Activated T-cell treated with anti-CD3 and anti-CD28 coated beads for 24 hours (primary cell): ENCODE results near the gene DDX39B.
"Not testable (repeated sequence)": the region's sequence is repeated elsewhere in the genome, so short reads cannot be mapped to it uniquely, and the experiment has no call there.

Experiments used
- DNase-seq: peaks from one replicate; pipeline ENCODE4 v3.0.0-alpha.2; 2020; ENCODE audit warnings: low read depth

DDX39B gene

DNA sequence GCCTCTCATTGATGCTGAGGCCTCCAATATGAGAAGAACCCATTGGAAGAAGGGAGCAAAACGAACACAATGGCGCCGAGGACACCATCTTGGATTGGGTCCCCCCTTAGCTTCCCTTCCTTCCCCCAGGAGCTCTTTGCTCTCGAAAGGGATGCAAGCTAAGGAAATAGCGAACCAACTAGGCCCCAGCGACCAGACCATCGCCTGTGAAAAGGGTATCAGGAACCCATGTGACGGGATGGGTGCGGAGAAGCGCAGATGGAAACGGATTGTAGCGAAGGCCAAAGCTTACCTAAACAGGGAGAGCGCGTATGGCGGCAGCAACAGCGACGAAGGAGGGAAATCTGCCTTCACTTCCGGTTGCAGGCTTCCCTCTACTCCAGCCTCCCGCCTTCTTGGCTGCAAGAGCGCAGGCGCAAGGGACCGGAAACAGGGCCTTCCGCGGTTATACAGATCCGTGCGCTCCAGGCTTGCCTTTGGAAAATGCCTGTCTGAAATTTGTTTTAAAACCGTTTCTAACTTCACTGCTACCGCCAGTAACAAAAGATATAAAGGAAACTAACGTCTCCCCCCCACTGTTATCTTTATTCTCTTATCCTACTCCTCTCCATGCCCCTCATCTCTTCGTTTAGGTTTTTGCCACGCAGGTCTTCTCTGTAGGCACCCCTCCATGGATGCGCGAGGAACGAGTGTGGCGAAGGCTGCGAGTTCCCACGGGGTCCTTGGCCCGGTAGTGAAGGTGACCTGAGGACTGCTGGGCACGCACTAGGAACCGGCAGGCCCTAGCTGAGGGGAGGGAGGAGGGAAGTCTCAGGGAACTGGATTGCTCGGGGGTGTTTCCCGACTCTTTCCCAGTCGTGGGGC lies at the start of gene DDX39B:
TSS of gene DDX39B (minus strand) at position 346 of the 864 bp plus-strand sequence. CDS start 1,471 bp downstream, outside the sequence.
- DNase-seq = peak; percentile 91

DNA sequence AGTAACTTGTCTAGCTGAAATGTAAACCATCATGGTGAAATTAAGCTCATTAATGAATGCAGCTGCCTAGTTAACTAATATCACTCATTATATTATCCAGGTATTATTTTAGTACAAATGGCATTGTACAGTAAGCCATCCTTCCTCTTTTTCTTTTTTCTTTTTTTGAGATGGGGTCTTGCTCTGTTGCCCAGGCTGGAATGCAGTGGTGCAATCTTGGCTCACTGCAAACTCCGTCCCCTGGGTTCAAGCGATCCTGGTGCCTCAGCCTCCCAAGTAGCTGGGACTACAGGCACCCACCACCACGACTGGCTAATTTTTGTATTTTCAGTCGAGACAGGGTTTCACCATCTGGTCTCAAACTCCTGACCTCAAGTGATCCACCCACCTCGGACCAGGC lies 48.9 kb upstream of the DDX39B start:
- DNase-seq = not testable (repeated sequence)

DNA sequence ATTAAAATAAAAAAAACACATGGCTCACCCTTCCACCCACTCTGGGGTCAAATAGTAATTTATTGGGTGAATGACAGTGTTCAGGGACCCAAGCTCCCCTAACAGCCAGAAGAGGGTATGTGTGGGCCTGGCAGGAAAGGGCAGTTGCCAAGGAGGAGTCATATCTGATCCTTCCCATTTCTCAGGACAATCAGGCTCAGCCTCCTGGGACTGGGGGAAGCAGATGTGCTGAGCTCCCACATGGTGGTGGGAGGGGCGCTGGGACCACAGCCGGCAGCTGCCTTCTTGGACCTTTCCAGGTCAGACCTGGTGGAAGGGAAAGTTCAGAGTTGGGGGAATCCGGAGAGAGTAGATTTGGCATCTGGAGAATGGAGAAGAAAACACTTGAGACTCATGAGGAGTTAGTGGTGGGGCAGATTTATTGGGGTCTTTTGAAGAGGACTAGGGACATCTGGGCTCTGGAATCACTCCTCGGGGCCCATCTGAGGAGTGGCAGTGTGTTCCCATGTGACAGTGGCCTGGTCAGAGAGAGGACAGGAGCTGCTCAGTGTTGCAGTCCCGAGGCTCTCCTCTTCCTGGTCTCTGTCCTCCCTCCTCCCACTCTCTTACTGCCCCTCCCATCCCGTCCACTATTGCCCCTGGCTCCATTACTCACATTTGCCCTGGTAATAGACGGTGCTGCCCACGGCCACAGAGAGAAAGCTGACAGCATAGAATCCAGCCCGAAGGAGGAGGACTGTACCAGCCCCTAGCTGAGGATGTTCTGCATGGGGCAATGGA lies 47.3 kb upstream of the DDX39B start:
- DNase-seq = no peak

DNA sequence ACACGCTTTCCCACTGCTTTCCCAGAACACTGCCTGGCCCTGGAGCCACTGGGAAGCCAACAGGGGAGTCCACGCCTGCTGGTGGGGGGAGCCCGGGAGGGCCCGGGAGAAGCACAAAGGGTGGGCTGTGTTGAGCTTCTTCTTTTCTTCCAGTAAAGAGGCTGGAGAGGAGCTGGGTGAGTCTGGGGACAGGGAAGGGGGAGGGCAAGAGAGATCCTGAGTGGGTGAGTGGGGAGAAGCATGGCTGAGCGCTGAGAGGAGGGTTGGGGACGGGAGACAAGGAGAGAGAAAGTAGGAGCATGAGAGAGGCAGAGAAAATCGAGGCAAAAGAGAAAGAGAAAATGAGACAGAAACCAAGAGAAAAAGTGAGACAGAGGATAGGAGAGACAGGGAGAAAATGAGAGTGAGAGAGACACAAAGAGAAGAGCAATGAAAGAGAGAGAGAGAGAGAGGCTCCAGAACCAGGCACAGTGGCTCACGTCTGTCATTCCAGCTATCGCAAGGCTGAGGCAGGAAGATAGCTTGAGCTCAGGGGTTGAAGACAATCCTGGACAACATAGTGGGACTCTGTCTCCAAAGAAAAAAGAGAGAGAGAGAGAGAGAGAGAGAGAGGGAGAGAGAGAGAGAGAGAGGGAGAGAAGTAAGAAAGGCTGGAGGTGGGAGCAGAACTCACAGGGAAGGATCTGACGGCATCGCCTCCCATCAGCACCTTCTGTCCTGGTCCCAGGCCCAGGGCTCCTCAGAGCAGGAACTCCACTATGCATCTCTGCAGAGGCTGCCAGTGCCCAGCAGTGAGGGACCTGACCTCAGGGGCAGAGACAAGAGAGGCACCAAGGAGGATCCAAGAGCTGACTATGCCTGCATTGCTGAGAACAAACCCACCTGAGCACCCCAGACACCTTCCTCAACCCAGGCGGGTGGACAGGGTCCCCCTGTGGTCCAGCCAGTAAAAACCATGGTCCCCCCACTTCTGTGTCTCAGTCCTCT lies 46.3 kb upstream of the DDX39B start:
- DNase-seq = no peak

DNA sequence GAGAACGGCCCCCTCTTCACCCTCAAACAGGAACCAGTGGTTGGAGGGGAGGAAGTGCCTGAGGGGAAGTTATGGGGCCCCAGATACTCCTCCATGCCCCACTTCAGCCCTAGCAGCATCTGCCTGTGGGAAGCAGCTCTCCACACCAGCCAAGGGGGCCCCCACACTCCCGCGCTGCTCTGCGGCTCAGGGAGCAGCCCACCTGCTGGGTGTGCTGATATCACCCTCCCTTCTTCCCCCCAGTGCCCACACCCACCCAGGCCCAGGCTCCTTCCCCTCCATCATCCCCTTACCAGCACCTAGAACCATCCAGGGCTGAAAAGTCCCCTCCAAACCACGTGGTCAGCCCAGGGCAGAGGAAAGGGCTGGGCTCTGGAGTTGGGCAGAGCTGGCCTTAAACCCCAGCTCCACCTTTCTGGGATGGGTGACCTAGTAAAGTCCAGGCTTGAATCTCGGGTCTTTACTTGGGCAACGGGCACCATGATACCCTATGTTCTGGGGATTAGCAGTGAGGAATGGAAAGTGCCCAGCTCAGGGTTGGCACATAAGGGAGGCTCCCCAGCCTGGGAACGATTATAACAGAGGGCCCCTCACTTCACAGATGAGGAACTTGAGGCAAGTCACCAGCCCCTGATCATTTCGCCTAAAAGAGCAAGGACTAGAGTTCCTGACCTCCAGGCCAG lies 44.9 kb upstream of the DDX39B start:
- no peak for DNase-seq

DNA sequence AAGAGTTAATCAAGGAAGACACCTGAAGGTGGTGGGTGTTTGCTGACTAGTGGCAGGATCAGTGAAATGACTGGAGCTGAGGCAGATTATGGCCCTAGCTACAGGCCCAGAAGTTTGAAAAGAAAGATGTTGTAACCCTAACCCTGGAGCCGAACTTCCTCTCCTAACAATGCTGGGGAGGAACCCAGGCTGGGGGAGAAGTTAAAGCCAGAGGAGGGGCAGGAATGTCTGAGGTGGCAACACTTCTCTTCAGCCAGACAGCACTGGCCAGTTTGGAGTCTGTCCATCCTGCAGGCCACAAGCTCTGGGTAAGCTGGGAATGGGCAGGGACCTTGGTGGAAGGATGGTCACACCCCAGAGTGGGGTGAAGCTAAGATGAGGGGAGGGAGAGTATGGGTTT lies 44.2 kb upstream of the DDX39B start, which contains the start of gene LST1:
TSS of gene LST1 (plus strand) at position 270 of the 400 bp plus-strand sequence. CDS start 1,023 bp downstream, outside the sequence.
- no peak for DNase-seq

DNA sequence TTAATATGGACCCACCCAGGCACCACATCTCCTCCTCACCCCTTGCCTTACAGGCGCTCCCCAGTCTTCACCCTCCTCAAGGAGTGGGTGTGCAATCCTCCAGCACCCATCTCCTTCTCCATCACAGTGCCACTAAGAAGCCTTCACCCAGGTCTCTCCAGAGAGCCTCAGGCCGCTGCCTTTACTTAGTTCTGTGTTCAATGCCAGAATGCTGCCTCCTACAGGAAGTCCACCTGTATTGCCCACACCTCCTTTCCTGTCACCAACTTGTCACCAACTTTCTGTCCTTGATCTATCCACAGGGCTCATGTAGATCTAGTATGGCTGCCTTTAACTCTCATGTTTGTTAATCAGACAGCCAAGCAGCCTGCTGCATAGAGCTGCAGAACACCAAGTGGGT lies 43.7 kb upstream of the DDX39B start:
- no peak for DNase-seq

DNA sequence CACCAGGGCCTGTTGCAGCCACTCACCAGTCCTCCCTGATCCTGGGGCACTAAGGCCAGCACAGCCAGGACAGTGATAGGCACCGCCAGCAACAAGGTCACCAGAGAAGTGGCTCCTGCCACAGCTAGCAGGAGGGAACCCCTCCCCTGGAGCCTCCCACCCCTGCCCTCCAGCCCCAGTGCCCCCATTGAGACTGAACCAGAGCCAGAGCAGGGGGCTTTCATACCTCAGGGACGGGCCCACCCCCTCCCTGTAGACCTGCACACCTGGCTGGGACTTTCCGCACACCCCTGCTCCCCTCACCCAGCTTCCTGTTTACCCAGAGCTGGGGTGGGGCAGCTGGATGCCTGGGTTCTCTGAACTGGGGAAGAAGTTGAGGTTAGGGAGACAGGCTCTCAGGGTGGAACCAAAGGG lies 40.4 kb upstream of the DDX39B start, which contains the start of gene LTB:
TSS of gene LTB (minus strand) at position 195 of the 414 bp plus-strand sequence. CDS start at position 188, 7 bp downstream.
- no peak for DNase-seq

DNA sequence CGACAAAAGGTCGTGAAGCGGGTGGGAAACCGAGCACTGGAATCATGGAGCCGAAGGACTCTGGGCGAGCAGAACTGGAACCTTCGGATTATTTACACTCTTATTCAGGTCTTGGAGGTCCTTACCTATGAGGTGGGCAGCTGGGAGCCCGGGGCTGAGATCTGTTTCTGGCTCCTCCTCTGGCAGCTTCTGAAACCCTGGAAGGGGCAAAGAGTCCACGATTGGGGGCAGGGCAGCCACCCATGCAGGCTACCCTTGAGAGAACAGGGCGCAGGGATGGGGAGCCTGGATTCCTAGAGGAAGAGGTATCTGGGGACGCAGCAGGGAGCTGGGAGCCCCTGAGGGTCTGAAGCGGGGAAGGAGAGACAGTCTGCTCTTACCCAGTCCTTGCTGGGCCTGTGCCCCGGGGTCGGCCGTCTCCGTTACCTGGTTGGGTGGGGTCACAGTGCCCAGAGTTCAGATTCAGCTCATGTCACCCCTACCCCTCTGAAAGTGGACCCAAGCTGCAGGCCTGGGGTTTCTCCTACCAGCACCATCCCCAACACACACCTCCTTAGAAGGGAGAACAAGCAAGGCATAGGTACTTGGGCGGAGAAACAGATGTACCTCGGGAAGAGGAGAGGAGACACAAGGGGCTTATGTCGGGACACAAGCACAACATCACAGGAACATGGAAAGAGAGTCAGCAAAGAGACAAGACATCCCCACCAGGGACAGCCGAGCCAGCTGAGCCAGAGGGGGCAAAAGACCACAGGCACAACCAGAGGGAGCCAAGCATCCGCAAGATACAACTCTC lies 39.8 kb upstream of the DDX39B start:
- no peak for DNase-seq

DNA sequence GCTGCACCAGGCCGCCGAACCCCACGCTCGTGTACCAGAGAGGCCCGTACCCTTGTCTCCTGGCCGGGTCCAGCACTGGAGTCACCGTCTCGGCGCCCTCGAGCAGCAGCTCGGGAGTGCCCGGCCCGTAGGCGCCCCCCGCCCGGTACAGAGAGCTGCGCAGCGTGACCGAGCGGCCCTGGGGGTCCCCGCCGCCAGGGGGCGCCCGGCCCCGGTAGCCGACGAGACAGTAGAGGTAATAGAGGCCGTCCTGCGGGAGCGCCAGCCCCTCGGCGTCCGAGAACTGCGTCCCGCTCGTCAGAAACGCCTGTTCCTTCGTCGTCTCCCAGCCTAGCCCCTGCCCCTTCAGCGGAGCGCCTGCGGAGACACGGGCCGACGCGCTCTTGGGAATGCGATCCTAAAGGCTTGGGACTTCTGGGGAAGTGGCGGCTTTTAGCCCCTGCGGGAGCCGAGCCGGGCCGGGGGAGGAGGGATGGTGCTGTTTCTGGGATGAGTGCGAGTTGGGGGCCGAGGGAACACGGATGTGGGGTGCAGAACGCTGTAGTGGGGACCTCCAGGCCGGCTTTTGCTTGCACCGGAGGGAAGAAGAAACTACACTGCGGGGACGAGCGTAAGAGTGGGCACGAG lies 39.1 kb upstream of the DDX39B start:
- peak; percentile 83 for DNase-seq

DNA sequence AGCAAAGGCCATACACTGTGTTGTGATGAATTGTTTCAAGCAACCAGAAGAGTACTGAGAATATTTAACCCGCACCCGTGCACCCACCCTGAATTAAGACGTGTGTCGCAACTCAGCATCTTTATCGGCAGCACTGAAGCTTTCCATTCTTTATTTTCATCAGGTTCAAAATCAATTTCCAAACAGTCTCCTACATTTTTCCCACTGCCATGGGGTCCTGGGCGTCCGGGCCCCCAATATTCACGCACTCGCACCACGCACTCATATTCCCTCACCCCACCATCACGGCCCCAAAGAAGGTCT lies 38.6 kb upstream of the DDX39B start:
- DNase-seq = no peak

DNA sequence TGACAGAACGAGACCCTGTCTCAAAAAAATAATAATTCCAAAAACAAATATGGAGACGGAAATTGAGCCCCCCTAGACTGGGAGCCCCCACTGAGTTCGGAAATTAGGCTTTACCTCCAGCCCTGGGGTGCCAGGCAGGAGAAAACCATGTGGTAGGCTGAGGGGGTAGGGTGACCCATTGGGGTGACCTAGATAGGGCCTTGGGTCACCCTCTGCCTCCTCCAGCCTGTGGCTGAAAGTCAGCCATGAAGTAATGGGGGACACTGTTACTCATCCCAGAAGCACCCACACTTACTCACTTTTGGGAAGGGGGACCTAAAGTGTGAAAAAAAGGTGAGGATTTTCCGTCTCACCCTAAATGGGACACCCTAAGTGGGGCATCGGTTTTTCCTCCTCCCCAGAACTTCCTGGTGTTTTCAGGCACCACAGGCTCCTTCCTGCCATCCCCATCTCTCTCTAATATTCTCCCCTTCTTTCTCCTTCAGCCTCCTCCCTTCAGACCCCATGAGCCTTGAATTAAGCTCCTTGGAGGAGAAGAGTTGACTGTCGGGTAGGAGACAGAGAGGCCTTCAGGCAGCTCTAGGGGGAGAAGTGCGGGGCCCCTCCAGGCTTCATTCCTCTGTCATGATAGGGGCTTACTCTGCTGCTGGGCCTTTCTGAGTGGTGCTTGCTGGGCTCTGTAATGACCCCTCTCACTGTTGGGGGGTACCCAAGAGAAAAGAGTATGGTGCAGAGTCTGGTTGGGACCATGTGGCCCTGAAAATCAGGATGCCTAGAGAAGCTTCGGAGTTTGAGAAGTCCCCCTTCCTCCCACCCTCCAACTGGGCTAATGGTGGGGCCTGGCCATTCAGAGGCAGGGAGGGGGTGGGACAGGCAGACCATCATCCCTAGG lies 38.0 kb upstream of the DDX39B start:
- no peak for DNase-seq

DNA sequence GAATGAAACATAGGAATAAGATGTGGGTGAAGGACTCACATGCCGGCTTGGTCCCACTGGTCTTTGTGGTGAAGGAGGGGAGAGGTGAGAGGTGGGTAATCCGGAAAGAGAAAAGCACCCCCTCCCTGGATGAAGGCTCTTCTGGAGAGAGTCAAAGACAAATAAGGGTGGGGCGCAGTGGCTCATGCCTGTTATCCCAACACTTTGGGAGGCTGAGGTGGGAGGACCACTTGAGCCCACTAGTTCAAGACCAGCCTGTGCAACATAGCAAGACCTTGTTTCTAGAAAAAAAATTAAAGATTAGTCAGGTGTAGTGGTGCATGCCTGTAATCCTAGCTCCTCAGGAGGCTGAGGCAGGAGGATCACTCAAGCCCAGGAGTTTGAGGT lies 37.3 kb upstream of the DDX39B start:
- no peak for DNase-seq

DNA sequence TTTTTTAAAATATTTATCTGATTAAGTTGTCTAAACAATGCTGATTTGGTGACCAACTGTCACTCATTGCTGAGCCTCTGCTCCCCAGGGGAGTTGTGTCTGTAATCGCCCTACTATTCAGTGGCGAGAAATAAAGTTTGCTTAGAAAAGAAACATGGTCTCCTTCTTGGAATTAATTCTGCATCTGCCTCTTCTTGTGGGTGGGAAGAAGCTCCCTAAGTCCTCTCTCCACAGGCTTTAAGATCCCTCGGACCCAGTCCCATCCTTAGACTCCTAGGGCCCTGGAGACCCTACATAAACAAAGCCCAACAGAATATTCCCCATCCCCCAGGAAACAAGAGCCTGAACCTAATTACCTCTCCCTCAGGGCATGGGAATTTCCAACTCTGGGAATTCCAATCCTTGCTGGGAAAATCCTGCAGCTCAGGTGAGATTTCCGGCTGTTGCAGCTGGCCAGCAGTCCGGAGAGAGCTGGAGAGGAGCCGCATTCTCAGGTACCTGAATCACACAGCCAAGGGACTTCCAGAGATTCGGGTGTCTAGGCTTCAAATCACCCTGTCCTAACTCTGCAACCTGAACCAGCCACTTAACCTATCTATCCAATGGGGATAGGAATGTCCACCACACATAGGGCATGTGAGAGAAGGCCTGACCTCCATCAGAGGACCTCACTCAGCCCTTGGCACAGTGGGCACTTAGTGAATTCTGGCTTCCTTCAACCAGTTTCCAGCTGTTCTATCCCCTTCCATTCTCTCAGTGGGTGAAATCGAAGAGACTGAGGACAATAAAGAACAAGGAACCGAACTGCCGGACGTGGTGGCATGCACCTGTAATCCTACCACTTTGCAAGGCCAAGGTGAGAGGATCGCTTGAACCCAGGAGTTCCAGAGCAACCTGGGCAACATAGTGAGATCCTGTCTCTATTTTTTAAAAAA lies 36.6 kb upstream of the DDX39B start:
- DNase-seq = no peak

DNA sequence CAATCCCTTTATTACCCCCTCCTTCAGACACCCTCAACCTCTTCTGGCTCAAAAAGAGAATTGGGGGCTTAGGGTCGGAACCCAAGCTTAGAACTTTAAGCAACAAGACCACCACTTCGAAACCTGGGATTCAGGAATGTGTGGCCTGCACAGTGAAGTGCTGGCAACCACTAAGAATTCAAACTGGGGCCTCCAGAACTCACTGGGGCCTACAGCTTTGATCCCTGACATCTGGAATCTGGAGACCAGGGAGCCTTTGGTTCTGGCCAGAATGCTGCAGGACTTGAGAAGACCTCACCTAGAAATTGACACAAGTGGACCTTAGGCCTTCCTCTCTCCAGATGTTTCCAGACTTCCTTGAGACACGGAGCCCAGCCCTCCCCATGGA lies 35.8 kb upstream of the DDX39B start:
- no peak for DNase-seq

DNA sequence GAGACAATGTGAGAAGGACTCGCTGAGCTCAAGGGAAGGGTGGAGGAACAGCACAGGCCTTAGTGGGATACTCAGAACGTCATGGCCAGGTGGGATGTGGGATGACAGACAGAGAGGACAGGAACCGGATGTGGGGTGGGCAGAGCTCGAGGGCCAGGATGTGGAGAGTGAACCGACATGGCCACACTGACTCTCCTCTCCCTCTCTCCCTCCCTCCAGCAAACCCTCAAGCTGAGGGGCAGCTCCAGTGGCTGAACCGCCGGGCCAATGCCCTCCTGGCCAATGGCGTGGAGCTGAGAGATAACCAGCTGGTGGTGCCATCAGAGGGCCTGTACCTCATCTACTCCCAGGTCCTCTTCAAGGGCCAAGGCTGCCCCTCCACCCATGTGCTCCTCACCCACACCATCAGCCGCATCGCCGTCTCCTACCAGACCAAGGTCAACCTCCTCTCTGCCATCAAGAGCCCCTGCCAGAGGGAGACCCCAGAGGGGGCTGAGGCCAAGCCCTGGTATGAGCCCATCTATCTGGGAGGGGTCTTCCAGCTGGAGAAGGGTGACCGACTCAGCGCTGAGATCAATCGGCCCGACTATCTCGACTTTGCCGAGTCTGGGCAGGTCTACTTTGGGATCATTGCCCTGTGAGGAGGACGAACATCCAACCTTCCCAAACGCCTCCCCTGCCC lies 35.2 kb upstream of the DDX39B start:
- DNase-seq = no peak

DNA sequence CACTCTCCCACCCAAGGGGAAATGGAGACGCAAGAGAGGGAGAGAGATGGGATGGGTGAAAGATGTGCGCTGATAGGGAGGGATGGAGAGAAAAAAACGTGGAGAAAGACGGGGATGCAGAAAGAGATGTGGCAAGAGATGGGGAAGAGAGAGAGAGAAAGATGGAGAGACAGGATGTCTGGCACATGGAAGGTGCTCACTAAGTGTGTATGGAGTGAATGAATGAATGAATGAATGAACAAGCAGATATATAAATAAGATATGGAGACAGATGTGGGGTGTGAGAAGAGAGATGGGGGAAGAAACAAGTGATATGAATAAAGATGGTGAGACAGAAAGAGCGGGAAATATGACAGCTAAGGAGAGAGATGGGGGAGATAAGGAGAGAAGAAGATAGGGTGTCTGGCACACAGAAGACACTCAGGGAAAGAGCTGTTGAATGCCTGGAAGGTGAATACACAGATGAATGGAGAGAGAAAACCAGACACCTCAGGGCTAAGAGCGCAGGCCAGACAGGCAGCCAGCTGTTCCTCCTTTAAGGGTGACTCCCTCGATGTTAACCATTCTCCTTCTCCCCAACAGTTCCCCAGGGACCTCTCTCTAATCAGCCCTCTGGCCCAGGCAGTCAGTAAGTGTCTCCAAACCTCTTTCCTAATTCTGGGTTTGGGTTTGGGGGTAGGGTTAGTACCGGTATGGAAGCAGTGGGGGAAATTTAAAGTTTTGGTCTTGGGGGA lies 34.3 kb upstream of the DDX39B start:
- DNase-seq = no peak
